Kidney glomerular epithelial cell (primary cell): ENCODE results near the gene DOLPP1.
A peak's percentile ranks its signal among the peaks of the same experiment; 100 is the strongest.
"Not testable (repeated sequence)": the region's sequence is repeated elsewhere in the genome, so short reads cannot be mapped to it uniquely, and the experiment has no call there.

Experiments
- DNase-seq: peaks from one replicate; lab custom pipeline; 2025; lab: John Stamatoyannopoulos, UW

Gene DOLPP1

GRCh38 chr9:129080601-129081387 is at the start of gene DOLPP1:
Gene DOLPP1 (plus strand): TSS chr9:129081111. CDS start chr9:129081132, 21 bp downstream.
- peak; percentile 98 for DNase-seq

- DNase-seq: no peak
These were observed 49.4 kb upstream of the DOLPP1 start for GRCh38 chr9:129031514-129031913.

- DNase-seq: no peak
These were observed 48.3 kb upstream of the DOLPP1 start for GRCh38 chr9:129032541-129033159.

GRCh38 chr9:129033216-129033615 is 47.7 kb upstream of the DOLPP1 start:
- DNase-seq: no peak

GRCh38 chr9:129035838-129036237 is 45.1 kb upstream of the DOLPP1 start:
- not testable (repeated sequence) for DNase-seq

GRCh38 chr9:129036241-129036922 is 44.5 kb upstream of the DOLPP1 start, which contains the start of gene MIGA2:
Gene MIGA2 (plus strand): TSS chr9:129036626. CDS start chr9:129040595, 3,969 bp downstream.
- DNase-seq: peak; percentile 96

GRCh38 chr9:129036923-129037766 is 43.8 kb upstream of the DOLPP1 start:
- peak; percentile 12 for DNase-seq

GRCh38 chr9:129037767-129038098 is 43.2 kb upstream of the DOLPP1 start:
- DNase-seq: no peak

- DNase-seq: no peak
These were observed 42.6 kb upstream of the DOLPP1 start for GRCh38 chr9:129038109-129038852.

- DNase-seq: no peak
These were observed 40.7 kb upstream of the DOLPP1 start for GRCh38 chr9:129040113-129040643.

GRCh38 chr9:129042016-129042415 is 38.9 kb upstream of the DOLPP1 start:
- DNase-seq: no peak

- no peak for DNase-seq
These were observed 28.3 kb upstream of the DOLPP1 start for GRCh38 chr9:129052592-129052991.

- DNase-seq: no peak
These were observed 27.9 kb upstream of the DOLPP1 start for GRCh38 chr9:129053020-129053419.

- DNase-seq: no peak
These were observed 26.6 kb upstream of the DOLPP1 start for GRCh38 chr9:129054163-129054851.

GRCh38 chr9:129058965-129059795 is 21.7 kb upstream of the DOLPP1 start:
- no peak for DNase-seq

GRCh38 chr9:129059796-129060785 is 20.8 kb upstream of the DOLPP1 start:
- no peak for DNase-seq

GRCh38 chr9:129060991-129061390 is 19.9 kb upstream of the DOLPP1 start:
- DNase-seq: no peak

GRCh38 chr9:129063061-129063460 is 17.9 kb upstream of the DOLPP1 start:
- DNase-seq: no peak
